ENCODE results near the gene VWA5B1.

VWA5B1 gene

GRCh38 chr1:20399606-20400180 lies 109.0 kb downstream of the VWA5B1 start:
- no peak for DNase-seq

DNA sequence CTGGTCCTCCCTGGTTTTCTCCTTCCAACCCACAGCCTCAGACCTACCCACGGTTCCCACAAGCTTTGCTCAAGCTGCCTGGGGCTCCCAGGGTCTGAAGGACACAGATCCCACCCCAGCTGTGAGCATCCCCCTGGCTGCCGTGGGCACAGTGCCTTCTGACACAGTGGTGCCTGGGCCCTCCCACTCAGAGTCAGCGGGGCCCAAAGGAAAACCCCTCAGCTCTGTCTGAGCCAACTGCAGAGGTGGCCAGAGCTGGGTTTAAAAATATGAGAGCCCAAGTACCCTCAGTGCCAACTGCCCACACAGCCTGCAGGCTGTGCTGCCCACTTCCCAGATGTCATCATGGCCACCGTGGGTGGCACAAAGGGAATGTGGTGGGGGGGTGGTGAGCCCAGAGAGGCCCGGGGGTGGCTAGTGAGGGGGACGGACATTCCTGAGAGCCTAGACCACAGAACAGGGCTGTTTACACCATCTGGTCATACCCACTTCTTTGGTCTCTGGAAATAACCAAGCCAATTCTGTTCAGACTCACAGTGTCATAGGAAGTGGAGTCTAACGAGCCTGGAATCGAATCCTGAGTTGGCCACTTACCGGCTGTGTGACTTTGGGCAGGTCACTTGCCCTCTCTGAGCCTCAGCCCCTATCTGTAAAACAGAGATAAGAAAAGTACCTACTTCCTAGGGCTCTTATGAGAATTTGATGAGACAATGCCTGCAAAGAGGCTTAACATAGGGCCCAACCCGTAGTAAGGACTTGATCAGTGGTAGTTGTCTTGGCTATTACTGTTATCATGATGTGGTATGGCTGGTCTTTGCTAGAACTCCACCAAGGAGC lies 109.9 kb downstream of the VWA5B1 start:
- no peak for DNase-seq

DNA sequence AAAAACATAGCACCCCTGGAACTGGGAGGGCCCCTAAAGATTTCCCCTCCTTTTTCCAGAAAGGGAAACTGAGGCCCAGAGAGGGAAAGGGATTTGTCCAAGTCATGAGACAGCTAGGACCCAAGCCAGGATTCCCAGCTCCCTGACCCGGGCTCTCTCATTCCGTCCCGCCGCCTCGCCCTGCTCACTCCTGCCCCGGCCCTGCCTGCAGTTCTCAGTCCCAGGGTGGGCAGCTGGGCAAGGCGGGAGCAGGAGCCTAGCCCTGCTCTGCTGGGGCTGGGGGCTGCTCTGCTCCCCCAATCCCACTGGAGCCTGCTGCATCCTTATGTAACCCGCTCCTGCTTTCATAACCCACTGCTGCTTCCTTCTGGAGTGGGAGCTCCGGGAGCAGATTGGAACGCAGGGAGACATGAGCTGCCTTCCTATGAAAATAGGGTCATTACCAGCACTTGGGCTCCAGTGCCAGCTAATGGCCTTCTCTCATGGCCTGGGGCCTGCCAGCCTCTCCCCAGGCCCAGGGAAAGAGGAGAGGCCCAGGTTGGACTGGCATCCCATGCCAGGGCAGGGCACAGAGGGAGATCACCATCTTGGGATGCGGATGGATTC lies 110.8 kb downstream of the VWA5B1 start:
- DNase-seq: no peak

DNA sequence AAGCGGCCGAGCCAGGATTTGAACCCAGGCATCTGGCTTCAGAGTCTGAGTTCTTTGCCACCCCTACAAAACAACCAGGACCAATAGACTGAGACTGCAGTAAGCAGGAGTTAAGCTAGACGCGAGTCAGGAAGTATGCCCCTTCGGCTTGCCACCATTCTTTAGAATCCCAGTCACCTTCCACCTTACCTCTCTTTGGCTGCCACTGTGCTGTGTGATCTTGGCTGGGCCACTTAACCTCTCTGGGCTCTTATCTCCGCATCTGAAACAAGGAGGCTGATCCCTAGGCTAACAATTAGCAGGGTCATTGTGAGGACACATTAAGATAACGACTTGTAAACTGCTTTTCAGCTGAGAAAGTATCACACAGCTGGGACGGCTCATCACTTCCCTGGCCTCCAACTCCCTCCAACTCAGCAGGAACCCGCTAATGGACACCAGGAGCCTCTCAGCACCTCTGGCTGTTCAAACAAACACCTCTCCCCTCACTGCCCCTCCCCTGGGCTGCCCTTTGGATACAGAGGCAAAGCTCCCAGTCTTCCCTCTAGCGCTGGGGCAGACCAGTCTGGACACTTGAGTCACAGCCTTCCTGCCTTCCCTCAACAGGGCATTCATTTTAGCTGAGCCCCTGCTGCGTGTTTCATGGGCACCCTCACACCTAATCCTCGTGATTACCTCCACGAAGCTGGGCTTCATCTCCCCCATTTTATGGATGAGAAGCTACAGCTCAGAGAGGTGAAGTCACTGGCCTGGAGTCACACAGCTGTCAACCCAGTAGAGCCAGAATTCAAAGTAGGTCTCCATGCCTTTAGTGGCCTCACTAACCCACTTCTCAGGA lies 112.1 kb downstream of the VWA5B1 start:
- no peak for DNase-seq

GRCh38 chr1:20403423-20404145 lies 112.9 kb downstream of the VWA5B1 start:
- no peak for DNase-seq

DNA sequence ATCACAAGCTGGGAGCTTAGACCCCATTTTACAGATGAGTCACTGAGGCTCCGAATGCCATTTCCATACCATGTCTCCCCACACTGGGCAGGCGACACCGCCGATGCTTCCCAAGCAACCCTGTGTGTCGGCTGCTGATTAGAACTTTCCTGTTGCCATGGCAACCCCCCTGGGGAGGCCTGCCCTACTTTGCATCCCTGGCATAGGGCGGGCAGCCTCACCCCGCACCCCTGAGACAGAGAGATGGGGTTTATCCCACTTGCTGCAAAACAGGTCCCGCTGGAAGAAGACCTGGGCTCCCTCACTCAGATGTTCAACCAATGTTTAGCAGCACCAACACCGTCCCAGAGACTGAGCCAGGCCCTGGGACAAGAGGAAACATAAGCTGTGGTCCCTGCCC lies 113.8 kb downstream of the VWA5B1 start:
- DNase-seq: no peak
